Keratinocyte (primary cell): ENCODE data around the gene RNF166. TPM values are rescaled to one million over a fixed set of nuclear protein-coding genes. Genes with fewer than 3 reads are reported as not detected.

Experiments
- DNase-seq: peaks from one replicate; pipeline ENCODE4 v3.0.0-alpha.2; 2011; ENCODE audit warnings: low read depth, missing footprints, low spot score
- FAIRE-seq: peaks from 2 replicates; lab custom pipeline; 2011; peaks lifted over from hg19 to GRCh38; lab: Jason Lieb, UNC
- H2AFZ ChIP-seq: 2 replicates; pipeline ENCODE4 v1.6.0; 2012; ENCODE audit warnings: low read length, control low read depth, inconsistent platforms; ENCODE audit not compliant: control insufficient read depth
- H3K27ac ChIP-seq: 2 replicates; pipeline ENCODE4 v1.5.1; 2011; ENCODE audit warnings: low read length; ENCODE audit not compliant: control insufficient read depth, insufficient read depth
- H3K27me3 ChIP-seq: 3 replicates; pipeline ENCODE4 v1.6.0; 2011; ENCODE audit warnings: low read length; ENCODE audit not compliant: control insufficient read depth, insufficient read depth; ENCODE audit errors: extremely low read depth
- H3K36me3 ChIP-seq, 2 experiments: 2 replicates in 1 of 2; 3 replicates in 1 of 2; pipeline ENCODE4 v1.5.1; 2011; ENCODE audit warnings: low read length in 2 of 2, mild to moderate bottlenecking in 1 of 2; ENCODE audit not compliant: control insufficient read depth in 2 of 2, insufficient read depth in 2 of 2; ENCODE audit errors: extremely low read depth in 1 of 2
- H3K4me1 ChIP-seq: 3 replicates; pipeline ENCODE4 v1.5.1; 2011; ENCODE audit warnings: low read length; ENCODE audit not compliant: control insufficient read depth, insufficient read depth; ENCODE audit errors: extremely low read depth
- H3K4me2 ChIP-seq: 3 replicates; pipeline ENCODE4 v1.6.0; 2011; ENCODE audit warnings: low read depth, low read length; ENCODE audit not compliant: control insufficient read depth, insufficient read depth; ENCODE audit errors: extremely low read depth
- H3K4me3 ChIP-seq, 3 experiments: fragments of 200-600 bp in 1 of 3; sonication (generic) in 1 of 3; 2 replicates in 2 of 3; 3 replicates in 1 of 3; pipeline ENCODE4 v1.5.1; 2011 to 2016; ENCODE audit warnings: low read length in 3 of 3, mild to moderate bottlenecking in 3 of 3, control low read depth in 2 of 3, inconsistent platforms in 1 of 3, low read depth in 1 of 3, mixed read lengths in 1 of 3, mixed run types in 1 of 3, moderate library complexity in 1 of 3; ENCODE audit not compliant: control insufficient read depth in 2 of 3, insufficient read depth in 2 of 3; ENCODE audit errors: extremely low read depth in 1 of 3
- H3K79me2 ChIP-seq: 2 replicates; pipeline ENCODE4 v1.6.0; 2012; ENCODE audit warnings: low read length; ENCODE audit not compliant: control insufficient read depth, insufficient read depth
- H3K9ac ChIP-seq: 3 replicates; pipeline ENCODE4 v1.6.0; 2011; ENCODE audit warnings: low read length; ENCODE audit not compliant: control insufficient read depth, insufficient read depth; ENCODE audit errors: extremely low read depth
- H3K9me1 ChIP-seq: 3 replicates; pipeline ENCODE4 v1.6.0; 2011; ENCODE audit warnings: low read length; ENCODE audit not compliant: control insufficient read depth, insufficient read depth; ENCODE audit errors: extremely low read depth
- H3K9me3 ChIP-seq: 2 replicates; pipeline ENCODE4 v1.5.1; 2012; ENCODE audit warnings: low read depth, low read length; ENCODE audit not compliant: control insufficient read depth
- H4K20me1 ChIP-seq: 3 replicates; pipeline ENCODE4 v1.6.0; 2011; ENCODE audit warnings: low read length; ENCODE audit not compliant: control insufficient read depth, insufficient read depth; ENCODE audit errors: extremely low read depth
- CTCF ChIP-seq, 3 experiments: IDR thresholded peaks in 1 of 3; conservative IDR thresholded peaks in 1 of 3; optimal IDR thresholded peaks in 1 of 3; 2 replicates in 2 of 3; 3 replicates in 1 of 3; pipeline versions ENCODE3 to v1.5.1; 2011; ENCODE audit warnings: low read length in 3 of 3, mild to moderate bottlenecking in 3 of 3, moderate library complexity in 2 of 3, control low read depth in 1 of 3, inconsistent platforms in 1 of 3; ENCODE audit not compliant: insufficient read depth in 2 of 3; ENCODE audit errors: extremely low read depth in 1 of 3
- EZH2 ChIP-seq: IDR thresholded peaks from one replicate; pipeline ENCODE4 v1.6.1; 2012; ENCODE audit warnings: inconsistent platforms, mild to moderate bottlenecking, low read length, moderate library complexity
- dilution Hi-C: fragments of 300-500 bp; cut with MboI; formaldehyde crosslinking; loops from one replicate; pipeline ENCODE4 v1.7.0; 2020; ENCODE audit warnings: low sequenced_read_pairs; ENCODE audit not compliant: extremely low pct_ligation_motif_present
- polyA plus RNA-seq, 5 experiments: library from polyadenylated mRNA; depleted of rRNA in 3 of 5; stranded (reverse) in 3 of 5; stranded (forward) in 1 of 5; unstranded in 1 of 5; fragments of >200 nt; gene quantifications; 1 replicate in 1 of 5; 2 replicates in 3 of 5; 3 replicates in 1 of 5; pipeline versions ENCODE4 v1.2.1 to v1.2.3, GENCODE V29; 2011 to 2012; ENCODE audit warnings: missing spikeins in 2 of 5, low read depth in 1 of 5, low replicate concordance in 1 of 5

The RNF166 gene
- polyA plus RNA-seq, 1 donor (not counting 4 experiments of a cell fraction or from before 2014, with no cell fraction given): 3.4 TPM

DNA sequence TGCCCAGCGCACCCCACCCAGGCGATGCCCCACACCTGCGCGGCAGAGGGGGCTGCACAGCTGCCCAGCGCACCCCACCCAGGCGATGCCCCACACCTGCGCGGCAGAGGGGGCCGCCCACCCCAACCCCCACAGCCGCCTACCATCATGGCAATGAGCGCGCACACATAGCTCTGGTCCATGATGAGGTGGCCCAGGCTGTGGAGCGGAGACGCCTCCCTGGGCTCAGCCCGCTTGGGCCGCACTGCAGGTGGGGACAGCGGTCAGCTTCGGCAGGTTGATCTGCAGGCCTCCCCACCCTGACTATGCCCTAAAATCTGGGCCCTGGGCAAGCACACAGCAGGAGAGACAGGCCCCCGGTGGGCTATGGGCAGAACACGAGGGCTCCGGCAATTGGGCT is 30.3 kb upstream of the RNF166 start:
- no peak overlapping the region for H3K9ac ChIP-seq
- no peaks in the 10 kb centered on the region for H3K9me3 ChIP-seq
- H3K4me3 ChIP-seq: no peak overlapping the region
- dilution Hi-C loops: no loop called here
- DNase-seq (no peak), FAIRE-seq (no peak)
- no peak overlapping the region for H3K27ac ChIP-seq
- peaks cover 14% of the 10 kb centered on the region for H4K20me1 ChIP-seq
- no peaks in the 10 kb centered on the region for H3K79me2 ChIP-seq
- peaks cover 29 to 38% of the 10 kb centered on the region in 2 experiments for H3K36me3 ChIP-seq
- TF ChIP-seq EZH2: no peak
- H3K27me3 ChIP-seq: no peaks in the 10 kb centered on the region
- no peak overlapping the region for H3K4me2 ChIP-seq
- H3K4me1 ChIP-seq: peaks cover 10% of the 10 kb centered on the region
- H3K9me1 ChIP-seq: peaks cover 2% of the 10 kb centered on the region
- H2AFZ ChIP-seq: no peak overlapping the region

GRCh38 chr16:88736088-88736487 is 29.9 kb upstream of the RNF166 start:
- TF ChIP-seq EZH2 (no peak), CTCF (optimal IDR thresholded peaks at IDR 0.05 in 1 of 3, IDR thresholded peaks at IDR 0.05 in 1 of 3, conservative IDR thresholded peaks at IDR 0.05 in 1 of 3; ENCODE audit: extremely low read depth in 1 of 3, insufficient read depth in 2 of 3, low read length in 3 of 3) (no peak)
- no peak overlapping the region for H2AFZ ChIP-seq
- H3K79me2 ChIP-seq: no peaks in the 10 kb centered on the region
- no peak overlapping the region for H3K4me3 ChIP-seq
- H3K9me1 ChIP-seq: peaks cover 2% of the 10 kb centered on the region
- no peak for DNase-seq
- H3K4me2 ChIP-seq: no peak overlapping the region
- peaks cover 6% of the 10 kb centered on the region for H3K4me1 ChIP-seq
- H3K9me3 ChIP-seq: no peaks in the 10 kb centered on the region
- peaks cover 14% of the 10 kb centered on the region for H4K20me1 ChIP-seq
- no peak overlapping the region for H3K9ac ChIP-seq
- H3K27me3 ChIP-seq: no peaks in the 10 kb centered on the region
- dilution Hi-C loops: no loop called here
- no peak for FAIRE-seq
- no peak overlapping the region for H3K27ac ChIP-seq
- H3K36me3 ChIP-seq: peaks cover 28 to 39% of the 10 kb centered on the region in 2 experiments

DNA sequence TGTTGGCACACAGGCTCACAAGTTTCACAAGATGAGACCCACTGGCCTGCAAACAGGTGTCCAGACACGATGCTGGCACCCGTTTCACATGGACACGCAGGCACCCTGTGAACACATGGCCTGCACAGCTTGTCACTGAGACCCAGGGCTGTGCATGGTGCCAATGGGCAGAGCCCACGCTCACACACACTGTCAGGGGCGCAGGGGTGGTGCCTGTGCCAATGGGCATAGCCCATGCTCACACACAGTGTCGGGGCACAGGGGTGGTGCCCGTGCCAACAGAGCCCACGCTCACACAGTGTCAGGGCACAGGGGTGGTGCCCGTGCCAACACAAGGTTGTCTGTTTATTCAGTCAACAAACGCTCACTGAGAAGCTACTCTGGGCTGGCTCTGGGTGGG is 29.4 kb upstream of the RNF166 start:
- Histone ChIP-seq H3K4me3 (no peak overlapping the region), H3K9me3 (no peaks in the 10 kb centered on the region), H3K79me2 (no peaks in the 10 kb centered on the region), H4K20me1 (peaks cover 14% of the 10 kb centered on the region), H3K9ac (no peak overlapping the region), H3K27ac (no peak overlapping the region), H3K9me1 (peaks cover 2% of the 10 kb centered on the region), H3K36me3 (peaks cover 33 to 40% of the 10 kb centered on the region in 2 experiments), H3K27me3 (no peaks in the 10 kb centered on the region), H3K4me2 (no peak overlapping the region), H2AFZ (no peak overlapping the region), H3K4me1 (peaks cover 6% of the 10 kb centered on the region)
- no peak for TF ChIP-seq CTCF (optimal IDR thresholded peaks at IDR 0.05 in 1 of 3, IDR thresholded peaks at IDR 0.05 in 1 of 3, conservative IDR thresholded peaks at IDR 0.05 in 1 of 3; ENCODE audit: extremely low read depth in 1 of 3, insufficient read depth in 2 of 3, low read length in 3 of 3)
- DNase-seq: no peak
- FAIRE-seq: no peak
- dilution Hi-C loops: no loop called here
